Ammon's horn (tissue), 1 donor: ENCODE results near the gene PRXL2A.

ENCODE experiments used
- DNase-seq: peaks from one replicate; pipeline ENCODE4 v3.0.0-alpha.2; 2016; ENCODE audit warnings: low spot score

Gene PRXL2A

GRCh38 chr10:80461208-80462183 is 53.1 kb downstream of the PRXL2A start:
- DNase-seq = no peak

GRCh38 chr10:80462299-80462980 is 54.1 kb downstream of the PRXL2A start:
- no peak for DNase-seq

- no peak for DNase-seq
Measured at GRCh38 chr10:80462981-80463741, 54.8 kb downstream of the PRXL2A start.

GRCh38 chr10:80463868-80464267 is 55.5 kb downstream of the PRXL2A start:
- DNase-seq = no peak

GRCh38 chr10:80464557-80465450 is 56.5 kb downstream of the PRXL2A start:
- DNase-seq = peak; percentile 83

- DNase-seq = no peak
Measured at GRCh38 chr10:80465451-80465835, 57.1 kb downstream of the PRXL2A start.

- DNase-seq = no peak
Measured at GRCh38 chr10:80465839-80466590, 57.7 kb downstream of the PRXL2A start.

GRCh38 chr10:80466724-80467326 is 58.5 kb downstream of the PRXL2A start:
- no peak for DNase-seq

GRCh38 chr10:80468002-80468401 is 59.7 kb downstream of the PRXL2A start:
- peak; percentile 90 for DNase-seq

- no peak for DNase-seq
Measured at GRCh38 chr10:80468806-80469421, 60.6 kb downstream of the PRXL2A start.

- DNase-seq = no peak
Measured at GRCh38 chr10:80470266-80470665, 61.9 kb downstream of the PRXL2A start.

- DNase-seq = no peak
Measured at GRCh38 chr10:80471001-80471400, 62.6 kb downstream of the PRXL2A start.

- no peak for DNase-seq
Measured at GRCh38 chr10:80471715-80472233, 63.4 kb downstream of the PRXL2A start.

GRCh38 chr10:80472234-80473095 is 64.1 kb downstream of the PRXL2A start:
- DNase-seq = no peak

GRCh38 chr10:80473096-80473657 is 64.8 kb downstream of the PRXL2A start:
- DNase-seq = no peak

- DNase-seq = no peak
Measured at GRCh38 chr10:80473692-80474596, 65.6 kb downstream of the PRXL2A start.

- DNase-seq = no peak
Measured at GRCh38 chr10:80474597-80474910, 66.2 kb downstream of the PRXL2A start.
